SKM-1 treated with dmso at 0.1 percent for 144 hours (cell line): Measurements from ENCODE around the gene HSPA6.
A peak's percentile ranks its signal among the peaks of the same experiment; 100 is the strongest.
"Not testable (repeated sequence)": the region's sequence is repeated elsewhere in the genome, so short reads cannot be mapped to it uniquely, and the experiment has no call there.

Experiments used
- DNase-seq: peaks from one replicate; lab custom pipeline; 2025; ENCODE audit not compliant: unreplicated experiment; lab: John Stamatoyannopoulos, UW

Gene HSPA6

DNA sequence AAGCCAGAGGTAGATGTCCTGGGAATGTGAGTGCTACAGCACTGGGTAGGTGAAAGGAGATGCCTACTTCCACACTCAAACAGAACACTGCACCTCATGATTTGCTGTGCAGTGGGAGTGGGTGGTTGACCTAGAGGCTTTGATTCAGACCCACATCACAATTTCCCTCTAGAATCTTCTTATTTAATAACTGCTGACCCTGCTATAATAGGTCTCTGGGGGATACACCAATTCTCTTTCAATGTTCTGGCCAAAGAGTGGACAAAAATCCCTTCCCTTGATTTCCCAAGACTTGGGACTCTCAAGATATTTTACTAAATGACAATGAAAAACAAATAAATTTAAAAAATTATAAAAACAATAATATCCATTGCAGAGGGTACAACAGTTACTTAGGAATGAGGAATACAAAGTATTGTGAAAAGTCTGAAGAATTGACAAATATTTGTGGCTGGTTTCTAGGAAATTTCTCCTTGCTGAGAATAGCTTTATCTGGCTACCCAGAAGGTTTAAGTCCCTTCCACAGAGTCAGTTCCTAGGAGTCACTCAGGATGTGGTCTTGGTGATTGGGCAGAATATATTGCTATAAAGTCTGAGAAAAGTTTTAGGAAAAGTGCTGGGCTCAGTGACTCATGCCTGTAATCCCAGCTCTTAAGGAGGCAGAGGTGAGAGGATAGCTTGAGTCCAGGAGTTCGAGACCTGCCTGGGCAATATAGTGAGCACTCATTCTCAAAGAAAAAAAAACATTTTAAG, 21.5 kb upstream of the HSPA6 start:
- no peak for DNase-seq

DNA sequence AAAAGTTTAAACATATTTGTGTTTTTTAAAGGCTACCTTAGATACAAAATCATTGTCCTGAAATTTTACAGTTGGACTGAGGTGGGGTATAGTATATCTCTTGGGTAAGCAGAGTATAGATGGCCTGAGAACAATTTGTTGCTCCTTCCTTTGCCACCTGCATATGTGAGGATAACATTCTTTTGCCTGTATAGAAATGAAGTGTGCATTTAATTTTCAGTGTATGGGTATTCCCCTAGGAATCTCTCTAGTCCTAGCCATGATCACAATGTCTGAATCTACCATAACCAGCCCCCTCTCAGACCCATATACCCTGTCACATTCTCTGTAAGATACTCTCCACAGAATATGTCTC, 21.0 kb upstream of the HSPA6 start:
- no peak for DNase-seq

DNA sequence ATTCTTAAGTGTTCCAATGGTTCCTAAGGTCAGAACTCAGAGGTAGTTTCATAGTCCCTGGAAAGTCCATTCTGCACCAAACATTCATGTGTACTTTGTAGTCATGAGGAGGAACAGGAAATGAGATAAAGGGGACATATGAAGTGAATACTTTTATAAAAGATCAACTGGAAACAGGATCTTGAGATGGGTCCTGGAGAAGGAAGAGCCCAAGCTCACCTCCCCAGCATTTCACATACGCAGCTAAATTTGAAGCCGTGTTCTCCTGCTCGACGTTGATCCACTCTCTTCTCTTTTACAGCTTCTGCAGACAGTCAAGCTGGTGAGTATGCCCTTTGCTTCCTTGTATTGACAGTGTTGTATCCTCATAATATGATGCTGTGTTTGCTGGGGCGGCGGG, 18.7 kb upstream of the HSPA6 start:
- DNase-seq = peak; percentile 51

DNA sequence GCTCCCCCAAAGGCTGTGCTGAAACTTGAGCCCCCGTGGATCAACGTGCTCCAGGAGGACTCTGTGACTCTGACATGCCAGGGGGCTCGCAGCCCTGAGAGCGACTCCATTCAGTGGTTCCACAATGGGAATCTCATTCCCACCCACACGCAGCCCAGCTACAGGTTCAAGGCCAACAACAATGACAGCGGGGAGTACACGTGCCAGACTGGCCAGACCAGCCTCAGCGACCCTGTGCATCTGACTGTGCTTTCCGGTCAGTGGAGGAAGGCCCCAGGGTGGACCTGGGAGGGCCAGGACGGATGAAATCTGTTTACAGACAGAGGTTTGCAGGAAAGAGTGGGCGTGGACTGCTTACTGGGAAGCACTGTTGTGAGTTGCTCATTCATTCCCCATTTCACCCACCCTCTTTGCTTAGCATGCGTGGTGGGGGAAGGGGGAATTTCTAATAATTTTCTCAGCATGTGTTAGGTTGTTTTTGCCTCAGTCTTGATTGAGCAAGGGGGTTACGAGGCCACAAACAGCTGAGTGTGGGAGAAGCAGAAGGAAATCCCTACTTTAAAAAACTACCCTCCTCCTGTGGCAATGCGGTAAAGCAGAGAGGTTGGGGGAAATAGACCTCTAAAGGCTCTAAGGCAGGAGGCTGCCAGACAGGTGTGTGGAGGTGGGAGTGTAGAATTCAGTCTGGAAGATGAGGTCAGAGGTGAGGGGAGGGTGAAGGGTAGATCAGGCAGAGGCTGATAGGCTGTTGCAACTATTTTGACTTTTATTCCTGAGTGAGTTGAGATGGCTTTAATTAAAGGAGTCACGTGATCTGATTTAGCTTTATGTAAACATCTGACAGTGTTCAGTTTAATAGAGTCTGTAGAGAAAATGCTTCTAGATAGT, 17.8 kb upstream of the HSPA6 start:
- peak; percentile 93 for DNase-seq

DNA sequence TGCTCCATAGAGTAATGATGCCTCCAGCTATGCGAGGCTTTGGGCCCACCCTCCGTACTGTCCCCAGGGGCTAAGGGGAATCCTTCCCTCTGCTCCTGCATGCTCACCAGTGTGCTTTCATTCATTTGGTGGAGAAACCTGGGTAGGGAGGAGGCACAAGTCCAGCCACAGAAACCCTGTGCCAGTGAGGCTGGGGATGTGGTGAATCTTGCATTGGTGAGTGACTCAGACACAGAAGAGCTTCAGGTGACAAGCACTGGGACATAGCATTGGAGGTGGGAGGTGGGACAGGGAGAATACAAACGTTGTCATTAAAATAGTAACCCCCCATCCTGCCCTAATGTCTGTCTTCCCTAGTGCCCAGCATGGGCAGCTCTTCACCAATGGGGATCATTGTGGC, 13.9 kb upstream of the HSPA6 start:
- DNase-seq = no peak

DNA sequence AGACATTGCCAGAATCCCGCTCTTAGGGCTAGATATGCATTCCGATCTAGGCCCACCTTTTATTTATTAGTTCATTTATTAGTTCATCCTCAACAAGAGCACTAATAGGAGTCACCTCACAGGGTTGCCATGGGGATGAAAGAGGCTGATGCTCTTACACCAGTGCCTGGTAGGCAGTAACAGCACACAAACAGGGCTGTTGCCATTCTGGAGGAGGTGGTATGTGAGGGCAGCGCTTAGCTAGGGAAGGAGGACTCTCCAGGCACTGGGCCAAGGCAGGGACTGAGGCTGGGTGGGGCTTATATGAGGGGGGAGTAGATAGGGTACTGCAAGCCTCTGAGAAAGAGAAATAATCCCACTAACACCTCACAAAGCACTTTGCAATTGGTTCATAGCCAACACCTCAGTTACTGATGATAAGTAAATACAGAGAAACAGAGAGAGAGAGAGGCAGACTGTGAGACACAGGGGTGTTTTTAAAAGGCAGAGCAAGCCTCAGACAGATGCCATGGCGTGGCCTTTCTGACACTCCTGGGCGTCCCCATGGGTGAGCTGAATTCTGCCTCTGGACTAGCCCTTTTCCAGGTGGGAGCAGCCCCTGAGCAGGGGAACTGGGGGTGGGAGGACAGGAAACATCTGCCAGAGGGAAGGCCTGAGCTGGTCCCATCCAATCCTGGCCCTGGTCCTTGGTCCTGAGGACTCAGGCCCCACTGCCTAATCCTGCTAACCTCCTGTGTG, 13.2 kb upstream of the HSPA6 start:
- DNase-seq = no peak

DNA sequence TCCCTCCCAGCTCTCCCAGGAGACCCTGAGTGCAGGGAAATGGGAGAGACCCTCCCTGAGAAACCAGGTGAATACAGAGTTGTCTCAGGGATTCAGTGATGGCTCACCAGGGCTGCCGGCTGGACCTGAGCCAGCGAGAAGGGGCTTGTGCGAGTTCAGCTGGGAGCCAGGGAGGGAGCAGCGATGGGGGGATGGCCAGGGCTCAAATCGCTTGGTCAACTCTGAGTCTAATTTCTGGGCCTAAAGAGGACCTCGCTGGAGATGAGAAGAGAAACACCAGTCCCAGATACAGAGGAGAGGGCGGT, 12.6 kb upstream of the HSPA6 start:
- DNase-seq = no peak

DNA sequence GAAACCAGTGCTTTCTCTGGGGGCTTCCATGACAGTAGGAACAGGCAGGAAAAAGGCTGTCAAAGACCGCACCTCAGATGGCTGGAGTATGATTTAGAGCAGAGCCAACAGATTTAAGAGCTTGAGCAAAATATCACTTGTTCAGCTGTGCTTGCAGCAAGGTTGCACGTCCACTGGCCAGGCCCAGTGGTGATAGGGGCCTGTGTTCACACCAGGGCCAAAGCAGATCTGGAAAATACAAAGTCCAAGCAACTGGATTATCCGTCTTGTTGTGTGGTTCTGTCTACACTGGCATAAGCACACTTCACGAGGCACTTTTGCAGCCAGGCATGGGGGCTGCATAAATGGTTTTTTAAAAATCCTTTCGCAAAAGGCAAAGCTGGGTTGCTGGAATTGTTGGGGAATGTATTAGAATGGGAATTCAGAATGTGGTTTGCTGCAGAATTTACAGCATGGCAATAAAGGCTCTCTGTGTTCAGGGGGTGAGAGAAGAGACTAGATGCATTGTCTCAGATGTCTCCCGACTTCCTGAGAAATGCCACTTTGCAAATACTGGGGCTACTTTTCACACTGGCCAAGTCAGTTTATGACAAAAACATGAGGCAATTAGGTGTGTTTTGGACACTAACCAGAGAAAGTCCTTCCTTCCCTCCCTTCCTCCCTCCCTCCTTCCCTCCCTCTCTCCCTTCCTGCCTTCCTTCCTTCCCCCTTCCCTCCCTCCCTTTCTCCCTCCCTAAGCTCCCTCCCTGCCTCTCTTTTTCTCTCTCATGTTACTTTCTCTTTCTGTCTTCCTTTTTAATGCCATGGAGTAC, 11.5 kb upstream of the HSPA6 start:
- not testable (repeated sequence) for DNase-seq

DNA sequence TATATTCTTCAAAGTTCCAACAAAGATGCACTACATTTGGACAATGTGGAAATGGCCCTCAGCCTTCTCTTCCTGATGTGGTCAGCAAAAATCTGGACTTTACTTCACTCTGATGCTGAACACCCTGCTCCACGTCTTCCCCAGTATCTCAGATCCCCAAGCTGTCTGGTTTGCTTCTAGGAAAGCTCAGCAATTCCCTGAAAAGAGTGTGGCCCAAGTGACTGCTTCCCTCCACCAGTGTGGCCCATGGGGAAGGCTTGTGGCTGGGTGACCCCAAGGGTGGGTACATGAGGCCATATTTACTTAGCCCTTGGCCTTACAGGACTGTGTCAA, 10.9 kb upstream of the HSPA6 start:
- DNase-seq = not testable (repeated sequence)

DNA sequence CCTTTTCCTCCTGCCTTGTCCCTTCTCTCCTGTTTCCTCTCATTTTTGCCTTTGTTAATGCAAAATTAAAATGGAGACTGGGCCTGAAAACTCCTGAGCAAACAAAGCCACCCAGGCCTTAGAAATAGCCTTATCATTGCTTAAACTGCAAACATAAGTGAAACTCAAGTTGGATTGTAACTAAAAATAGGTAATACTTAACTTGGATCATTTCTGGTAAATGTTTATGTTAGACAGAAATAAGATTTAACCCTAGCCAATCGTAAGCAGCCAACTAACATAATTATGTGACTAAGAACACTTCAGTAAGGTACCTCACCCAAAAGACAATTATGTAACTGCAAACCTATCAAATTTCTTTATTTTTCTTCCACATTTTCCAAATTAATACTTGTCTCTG, 10.4 kb upstream of the HSPA6 start:
- DNase-seq = not testable (repeated sequence)

DNA sequence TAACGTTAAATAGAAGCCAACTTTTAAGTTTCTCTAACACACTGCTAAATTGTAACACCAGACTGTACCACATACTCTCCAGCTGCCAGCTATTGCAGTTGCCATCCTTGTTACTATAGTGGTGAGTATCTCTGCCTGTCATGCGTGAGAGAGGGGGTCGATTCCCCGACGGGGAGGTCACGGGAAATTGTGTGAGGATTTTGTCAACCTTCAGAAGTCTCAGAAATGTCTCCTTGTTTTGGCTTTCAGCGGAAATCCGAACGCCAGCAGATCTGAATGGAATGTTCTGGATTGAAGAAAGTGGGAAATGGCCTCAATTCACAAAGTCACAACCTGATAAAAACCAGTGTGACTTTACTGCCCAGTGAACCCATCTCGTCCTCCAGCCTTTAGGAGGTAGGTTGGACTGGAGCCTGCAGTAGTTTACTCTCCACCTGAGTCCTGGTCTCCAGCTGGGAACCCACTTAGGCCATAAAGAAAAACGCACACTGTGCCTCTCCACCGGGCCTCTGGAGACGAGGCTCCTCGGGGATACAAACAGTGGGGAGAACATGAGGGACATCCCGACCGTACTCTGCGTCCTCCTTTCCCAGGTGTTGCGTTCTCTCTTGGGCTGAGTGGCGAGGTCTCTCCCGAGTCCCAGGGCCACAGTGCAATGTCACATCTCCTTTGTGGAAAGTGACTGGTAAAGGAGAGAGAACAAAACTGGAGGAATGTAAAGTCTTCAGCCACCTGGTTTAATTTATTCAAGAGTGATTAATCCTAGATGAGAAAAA, 1.1 kb upstream of the HSPA6 start:
- not testable (repeated sequence) for DNase-seq

DNA sequence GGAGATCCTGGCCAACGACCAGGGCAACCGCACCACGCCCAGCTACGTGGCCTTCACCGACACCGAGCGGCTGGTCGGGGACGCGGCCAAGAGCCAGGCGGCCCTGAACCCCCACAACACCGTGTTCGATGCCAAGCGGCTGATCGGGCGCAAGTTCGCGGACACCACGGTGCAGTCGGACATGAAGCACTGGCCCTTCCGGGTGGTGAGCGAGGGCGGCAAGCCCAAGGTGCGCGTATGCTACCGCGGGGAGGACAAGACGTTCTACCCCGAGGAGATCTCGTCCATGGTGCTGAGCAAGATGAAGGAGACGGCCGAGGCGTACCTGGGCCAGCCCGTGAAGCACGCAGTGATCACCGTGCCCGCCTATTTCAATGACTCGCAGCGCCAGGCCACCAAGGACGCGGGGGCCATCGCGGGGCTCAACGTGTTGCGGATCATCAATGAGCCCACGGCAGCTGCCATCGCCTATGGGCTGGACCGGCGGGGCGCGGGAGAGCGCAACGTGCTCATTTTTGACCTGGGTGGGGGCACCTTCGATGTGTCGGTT, 477 bp downstream of the HSPA6 start:
- DNase-seq = not testable (repeated sequence)

DNA sequence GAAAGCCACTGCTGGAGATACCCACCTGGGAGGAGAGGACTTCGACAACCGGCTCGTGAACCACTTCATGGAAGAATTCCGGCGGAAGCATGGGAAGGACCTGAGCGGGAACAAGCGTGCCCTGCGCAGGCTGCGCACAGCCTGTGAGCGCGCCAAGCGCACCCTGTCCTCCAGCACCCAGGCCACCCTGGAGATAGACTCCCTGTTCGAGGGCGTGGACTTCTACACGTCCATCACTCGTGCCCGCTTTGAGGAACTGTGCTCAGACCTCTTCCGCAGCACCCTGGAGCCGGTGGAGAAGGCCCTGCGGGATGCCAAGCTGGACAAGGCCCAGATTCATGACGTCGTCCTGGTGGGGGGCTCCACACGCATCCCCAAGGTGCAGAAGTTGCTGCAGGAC, 981 bp downstream of the HSPA6 start:
- DNase-seq = not testable (repeated sequence)

DNA sequence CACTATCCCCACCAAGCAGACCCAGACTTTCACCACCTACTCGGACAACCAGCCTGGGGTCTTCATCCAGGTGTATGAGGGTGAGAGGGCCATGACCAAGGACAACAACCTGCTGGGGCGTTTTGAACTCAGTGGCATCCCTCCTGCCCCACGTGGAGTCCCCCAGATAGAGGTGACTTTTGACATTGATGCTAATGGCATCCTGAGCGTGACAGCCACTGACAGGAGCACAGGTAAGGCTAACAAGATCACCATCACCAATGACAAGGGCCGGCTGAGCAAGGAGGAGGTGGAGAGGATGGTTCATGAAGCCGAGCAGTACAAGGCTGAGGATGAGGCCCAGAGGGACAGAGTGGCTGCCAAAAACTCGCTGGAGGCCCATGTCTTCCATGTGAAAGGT, 1.6 kb downstream of the HSPA6 start:
- DNase-seq = not testable (repeated sequence)

DNA sequence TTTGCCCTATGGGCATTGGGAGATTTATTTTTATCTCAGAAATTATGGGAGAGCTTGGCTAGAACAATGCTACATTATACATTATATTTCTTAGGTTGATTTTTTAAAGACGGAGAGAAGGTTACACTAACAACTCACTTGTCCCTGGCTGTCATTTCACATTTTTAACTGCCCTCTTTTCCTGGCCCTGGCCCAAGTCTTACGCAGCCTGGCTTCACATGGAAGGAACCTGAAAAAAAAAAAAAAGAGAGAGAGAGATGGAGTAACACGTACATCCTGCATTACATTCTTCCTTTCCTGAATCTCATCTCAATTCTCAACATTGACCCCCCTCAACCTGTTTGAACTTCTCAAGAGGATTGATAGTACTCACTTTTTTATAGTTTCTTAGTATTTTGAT, 4.2 kb downstream of the HSPA6 start:
- not testable (repeated sequence) for DNase-seq

DNA sequence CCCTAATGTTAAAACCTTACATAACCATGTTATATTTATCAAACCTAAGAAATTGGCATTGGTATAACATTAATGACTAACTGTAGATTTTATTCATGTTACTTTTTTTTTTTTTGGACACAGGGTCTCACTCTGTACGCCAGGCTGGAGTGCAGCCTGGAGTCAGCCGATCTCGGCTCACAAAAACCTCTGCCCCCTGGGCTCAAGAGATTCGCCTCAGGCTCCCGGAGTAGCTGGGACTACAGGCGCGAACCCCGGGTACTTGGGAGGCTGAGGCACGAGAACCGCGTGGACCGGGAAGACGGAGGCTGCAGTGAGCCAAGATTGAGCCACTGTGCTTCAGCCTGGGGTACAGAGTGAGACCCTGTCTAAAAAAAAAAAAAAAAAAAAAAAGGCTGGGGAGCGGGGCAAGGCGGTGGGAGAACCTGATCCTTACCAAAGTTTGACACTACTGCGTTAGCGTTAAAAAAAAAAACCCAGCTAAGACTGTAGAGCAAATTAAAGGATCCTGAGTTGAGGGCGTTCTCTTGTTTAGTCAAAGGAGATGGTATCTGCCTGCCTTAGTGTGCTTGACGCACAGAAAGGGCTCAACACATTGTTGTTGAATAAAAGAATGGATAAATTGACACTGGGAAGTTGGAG, 5.2 kb downstream of the HSPA6 start:
- not testable (repeated sequence) for DNase-seq

DNA sequence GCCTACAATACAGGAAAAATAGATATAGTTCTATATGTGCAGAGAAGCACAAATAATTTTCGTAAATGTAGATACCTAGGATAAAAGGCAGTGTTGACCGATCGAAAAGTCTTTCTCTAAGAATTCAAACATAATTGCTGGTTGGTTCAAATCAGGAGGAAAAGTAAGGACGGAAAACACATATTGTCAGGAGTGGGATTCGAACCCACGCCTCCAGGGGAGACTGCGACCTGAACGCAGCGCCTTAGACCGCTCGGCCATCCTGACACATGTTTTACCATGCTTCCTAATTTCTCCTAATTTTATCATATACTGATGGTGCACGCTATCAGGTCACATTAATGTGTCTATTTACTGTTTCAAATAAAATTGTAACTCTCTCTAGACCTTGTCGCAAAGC, 5.8 kb downstream of the HSPA6 start:
- DNase-seq = peak; percentile 68

DNA sequence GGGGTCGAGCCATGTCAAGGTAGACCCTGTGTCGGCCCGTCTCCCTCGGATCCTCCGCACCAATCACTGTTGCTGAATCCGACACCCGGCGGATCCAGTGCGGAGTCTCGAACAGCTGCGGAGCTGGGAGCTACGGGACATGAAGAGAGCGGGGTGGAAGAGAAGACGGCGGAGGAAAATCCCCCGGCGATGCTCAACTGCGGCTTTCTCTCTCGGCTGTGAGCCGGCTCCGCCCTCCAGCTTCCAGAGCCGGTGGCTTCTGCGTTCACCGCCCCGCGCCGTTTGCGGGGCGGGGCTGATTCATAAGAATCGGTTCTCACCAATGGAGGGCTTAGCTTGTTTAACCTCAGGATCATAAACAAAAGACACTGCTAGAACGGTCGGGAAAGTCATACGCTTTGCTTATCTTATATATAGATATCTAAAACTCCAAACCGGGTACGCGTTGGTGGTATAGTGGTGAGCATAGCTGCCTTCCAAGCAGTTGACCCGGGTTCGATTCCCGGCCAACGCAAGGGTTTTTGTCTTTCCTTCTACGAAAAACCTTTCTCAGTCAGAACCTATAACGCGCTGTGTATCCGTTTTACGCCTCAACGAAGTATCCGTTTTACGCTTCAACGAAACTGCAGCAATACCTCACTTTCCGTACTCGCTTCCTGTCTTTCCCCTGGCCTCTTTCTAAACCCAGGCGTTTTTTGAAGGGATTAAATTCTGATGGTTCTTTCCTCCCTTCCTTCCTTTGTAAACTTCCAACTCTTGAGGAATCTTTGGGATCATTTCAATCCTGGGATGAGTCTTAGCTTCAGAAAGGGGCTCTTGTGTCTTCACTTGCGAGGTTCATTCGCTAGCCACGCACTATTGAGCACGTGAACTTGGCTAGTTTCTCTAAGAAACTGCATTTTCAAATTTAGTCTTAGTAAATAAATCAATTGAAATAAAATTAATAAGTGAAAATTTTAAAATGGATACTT, 6.6 kb downstream of the HSPA6 start:
- peak; percentile 97 for DNase-seq
